DND-41 (cell line): ENCODE data around the gene NANS.

Source experiments
- EZH2 ChIP-seq: IDR thresholded peaks from 3 replicates; pipeline ENCODE4 v1.6.1; 2012; ENCODE audit warnings: borderline replicate concordance, low read depth, mild to moderate bottlenecking, moderate library complexity, low read length, inconsistent platforms; ENCODE audit not compliant: severe bottlenecking
- TF ChIP-seq, protein P1 (sequence below): IDR thresholded peaks from 2 replicates; pipeline ENCODE4 v1.5.1; 2012; ENCODE audit warnings: borderline replicate concordance, low read length, moderate library complexity, mild to moderate bottlenecking; ENCODE audit not compliant: poor library complexity, severe bottlenecking; ENCODE audit errors: extremely low read depth

DNA sequence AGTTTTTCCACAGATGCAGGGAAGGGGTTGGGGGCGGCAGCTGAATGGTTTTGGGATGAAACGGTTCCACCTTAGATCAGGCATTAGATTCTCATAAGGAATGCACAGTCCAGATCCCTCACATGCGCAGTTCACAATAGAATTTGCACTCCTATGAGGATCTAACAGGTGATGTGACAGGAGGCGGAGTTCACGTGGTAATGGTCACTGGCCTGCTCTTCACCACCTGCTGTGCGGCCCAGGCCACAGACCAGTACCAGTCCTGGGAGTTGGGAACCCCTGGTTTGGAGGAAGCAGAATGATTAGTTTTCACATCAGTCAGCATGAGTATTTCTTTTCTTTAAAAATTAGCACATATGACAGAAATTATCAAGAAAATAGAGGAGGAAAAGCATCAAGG, 47.1 kb upstream of the NANS start:
- TF ChIP-seq, protein P1, sequence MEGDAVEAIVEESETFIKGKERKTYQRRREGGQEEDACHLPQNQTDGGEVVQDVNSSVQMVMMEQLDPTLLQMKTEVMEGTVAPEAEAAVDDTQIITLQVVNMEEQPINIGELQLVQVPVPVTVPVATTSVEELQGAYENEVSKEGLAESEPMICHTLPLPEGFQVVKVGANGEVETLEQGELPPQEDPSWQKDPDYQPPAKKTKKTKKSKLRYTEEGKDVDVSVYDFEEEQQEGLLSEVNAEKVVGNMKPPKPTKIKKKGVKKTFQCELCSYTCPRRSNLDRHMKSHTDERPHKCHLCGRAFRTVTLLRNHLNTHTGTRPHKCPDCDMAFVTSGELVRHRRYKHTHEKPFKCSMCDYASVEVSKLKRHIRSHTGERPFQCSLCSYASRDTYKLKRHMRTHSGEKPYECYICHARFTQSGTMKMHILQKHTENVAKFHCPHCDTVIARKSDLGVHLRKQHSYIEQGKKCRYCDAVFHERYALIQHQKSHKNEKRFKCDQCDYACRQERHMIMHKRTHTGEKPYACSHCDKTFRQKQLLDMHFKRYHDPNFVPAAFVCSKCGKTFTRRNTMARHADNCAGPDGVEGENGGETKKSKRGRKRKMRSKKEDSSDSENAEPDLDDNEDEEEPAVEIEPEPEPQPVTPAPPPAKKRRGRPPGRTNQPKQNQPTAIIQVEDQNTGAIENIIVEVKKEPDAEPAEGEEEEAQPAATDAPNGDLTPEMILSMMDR = no peak
- TF ChIP-seq EZH2 = no peak
